H1 (cell line): ENCODE measurements around the gene SLC38A1. TPM values are rescaled to one million over a fixed set of nuclear protein-coding genes. Genes with fewer than 3 reads are reported as not detected.

Experiments
- CTCF ChIA-PET: fragments of 300-600 bp; sonication (Branson Sonifier 250); formaldehyde crosslinking; loops from one replicate; lab custom pipeline; 2021; ENCODE audit not compliant: partially characterized antibody; lab: Charles Lee
- POLR2A ChIA-PET: fragments of 300-600 bp; sonication (Branson Sonifier 250); formaldehyde crosslinking; loops from one replicate; lab custom pipeline; 2021; ENCODE audit warnings: inconsistent platforms; ENCODE audit not compliant: partially characterized antibody; lab: Charles Lee
- DNase-seq, 2 experiments: peaks; one replicate each; pipeline versions ENCODE4 v3.0.0 to v3.0.0-alpha.2; 2010 to 2022; ENCODE audit warnings: low spot score in 2 of 2, low read depth in 1 of 2, mixed read lengths in 1 of 2
- FAIRE-seq: peaks from 2 replicates; lab custom pipeline; 2011; peaks lifted over from hg19 to GRCh38; lab: Jason Lieb, UNC
- H2AFZ ChIP-seq: 2 replicates; pipeline ENCODE4 v1.8.1; 2012; ENCODE audit warnings: low read length, inconsistent platforms
- H2AK5ac ChIP-seq: 2 replicates; pipeline ENCODE4 v1.6.1; 2013; ENCODE audit warnings: low read depth, low read length
- H2BK120ac ChIP-seq: replicated peaks from 2 replicates; pipeline ENCODE3; 2013; ENCODE audit warnings: low read depth, low read length, inconsistent platforms
- H2BK12ac ChIP-seq: 2 replicates; pipeline ENCODE4 v1.6.1; 2013; ENCODE audit warnings: low read depth, low read length
- H2BK15ac ChIP-seq: 2 replicates; pipeline ENCODE4 v1.6.1; 2013; ENCODE audit warnings: low read length
- H2BK20ac ChIP-seq: 2 replicates; pipeline ENCODE4 v1.6.1; 2013; ENCODE audit warnings: low read length
- H2BK5ac ChIP-seq: 2 replicates; pipeline ENCODE4 v1.6.1; 2013; ENCODE audit warnings: low read depth, low read length
- H3K14ac ChIP-seq: 2 replicates; pipeline ENCODE4 v1.6.1; 2013; ENCODE audit warnings: inconsistent platforms; ENCODE audit not compliant: insufficient read length
- H3K18ac ChIP-seq: 2 replicates; pipeline ENCODE4 v1.6.1; 2013; ENCODE audit warnings: low read length; ENCODE audit errors: extremely low read depth
- H3K23ac ChIP-seq: 2 replicates; pipeline ENCODE4 v1.6.1; 2013; ENCODE audit warnings: inconsistent platforms; ENCODE audit not compliant: insufficient read length
- H3K23me2 ChIP-seq: 2 replicates; pipeline ENCODE4 v1.6.1; 2013; ENCODE audit warnings: low read depth, low read length
- H3K27ac ChIP-seq: 2 replicates; pipeline ENCODE4 v1.6.1; 2011; ENCODE audit warnings: low read depth, low read length, inconsistent platforms
- H3K27me3 ChIP-seq, 4 experiments: replicated peaks in 1 of 4; 1 replicate in 1 of 4; 2 replicates in 3 of 4; pipeline versions ENCODE4 v1.6.1 to v1.8.1; 2011 to 2013; ENCODE audit warnings: low read length in 3 of 4, mild to moderate bottlenecking in 3 of 4, inconsistent platforms in 2 of 4, mixed read lengths in 2 of 4, moderate library complexity in 1 of 4; ENCODE audit not compliant: control insufficient read depth in 3 of 4, insufficient read depth in 3 of 4; ENCODE audit errors: extremely low read depth in 1 of 4
- H3K36me3 ChIP-seq, 4 experiments: 2 replicates each; pipeline versions ENCODE4 v1.6.1 to v1.8.1; 2011 to 2013; ENCODE audit warnings: mild to moderate bottlenecking in 4 of 4, low read length in 3 of 4, moderate library complexity in 2 of 4, control low read depth in 1 of 4, inconsistent platforms in 1 of 4; ENCODE audit not compliant: insufficient read depth in 4 of 4, control insufficient read depth in 2 of 4
- H3K4ac ChIP-seq: replicated peaks from 2 replicates; pipeline ENCODE3; 2013; ENCODE audit warnings: low read length, low read depth, mixed read lengths, inconsistent platforms; ENCODE audit not compliant: insufficient read length
- H3K4me1 ChIP-seq, 4 experiments: replicated peaks in 1 of 4; 1 replicate in 1 of 4; 2 replicates in 3 of 4; pipeline versions ENCODE4 v1.6.1 to v1.8.1; 2011 to 2013; ENCODE audit warnings: low read length in 3 of 4, inconsistent platforms in 2 of 4, mixed read lengths in 1 of 4; ENCODE audit not compliant: insufficient read depth in 4 of 4, control insufficient read depth in 3 of 4
- H3K4me2 ChIP-seq, 2 experiments: 2 replicates each; pipeline versions ENCODE4 v1.6.1 to v1.8.1; 2011 to 2013; ENCODE audit warnings: low read depth in 2 of 2, low read length in 2 of 2, control low read depth in 1 of 2, inconsistent platforms in 1 of 2, mild to moderate bottlenecking in 1 of 2; ENCODE audit not compliant: insufficient read depth in 1 of 2
- H3K4me3 ChIP-seq, 4 experiments: fragments of 200-600, 300-600 bp in 1 of 4; sonication (generic), shearing (Covaris generic), sonication (Bioruptor Twin) in 1 of 4; 2 replicates each; pipeline versions ENCODE4 v1.5.1 to v1.8.1; 2011 to 2016; ENCODE audit warnings: low read length in 4 of 4, low read depth in 3 of 4, control low read depth in 2 of 4, inconsistent platforms in 2 of 4, mild to moderate bottlenecking in 2 of 4, mixed read lengths in 1 of 4, moderate library complexity in 1 of 4; ENCODE audit not compliant: insufficient read depth in 2 of 4; ENCODE audit errors: extremely low read depth in 1 of 4
- H3K56ac ChIP-seq: replicated peaks from 2 replicates; pipeline ENCODE3; 2013; ENCODE audit warnings: low read depth, mild to moderate bottlenecking, mixed read lengths, low read length, inconsistent platforms; ENCODE audit not compliant: insufficient read length
- H3K79me1 ChIP-seq: 2 replicates; pipeline ENCODE4 v1.6.1; 2013; ENCODE audit warnings: low read depth, low read length, control low read depth
- H3K79me2 ChIP-seq, 2 experiments: 2 replicates each; pipeline versions ENCODE4 v1.6.1 to v1.8.1; 2012 to 2013; ENCODE audit warnings: low read length in 2 of 2, mild to moderate bottlenecking in 2 of 2, inconsistent platforms in 1 of 2; ENCODE audit not compliant: insufficient read depth in 2 of 2, control insufficient read depth in 1 of 2
- H3K9ac ChIP-seq, 4 experiments: replicated peaks in 1 of 4; 1 replicate in 1 of 4; 2 replicates in 3 of 4; pipeline versions ENCODE4 v1.6.1 to v1.8.1; 2011 to 2013; ENCODE audit warnings: low read depth in 3 of 4, low read length in 3 of 4, control low read depth in 2 of 4, mild to moderate bottlenecking in 2 of 4, moderate library complexity in 2 of 4, inconsistent platforms in 1 of 4; ENCODE audit errors: extremely low read depth in 1 of 4
- H3K9me3 ChIP-seq, 2 experiments: 2 replicates each; pipeline versions ENCODE4 v1.6.1 to v1.8.1; 2012 to 2013; ENCODE audit warnings: mild to moderate bottlenecking in 2 of 2, moderate library complexity in 2 of 2, control low read depth in 1 of 2, inconsistent platforms in 1 of 2, low read depth in 1 of 2, low read length in 1 of 2, mixed read lengths in 1 of 2; ENCODE audit not compliant: insufficient read depth in 2 of 2
- H4K20me1 ChIP-seq, 2 experiments: replicated peaks in 1 of 2; 2 replicates each; pipeline versions ENCODE3 to v1.8.1; 2011 to 2013; ENCODE audit warnings: inconsistent platforms in 2 of 2, low read length in 2 of 2, mild to moderate bottlenecking in 1 of 2; ENCODE audit not compliant: insufficient read depth in 2 of 2, control insufficient read depth in 1 of 2
- H4K5ac ChIP-seq: 2 replicates; pipeline ENCODE4 v1.6.1; 2013; ENCODE audit warnings: low read length, low read depth, mixed read lengths, inconsistent platforms; ENCODE audit not compliant: insufficient read length
- H4K8ac ChIP-seq: 2 replicates; pipeline ENCODE4 v1.8.0; 2013; ENCODE audit warnings: mild to moderate bottlenecking, moderate library complexity, low read length, inconsistent platforms; ENCODE audit not compliant: insufficient read depth; ENCODE audit errors: extremely low read depth
- H4K91ac ChIP-seq: replicated peaks from 2 replicates; pipeline ENCODE3; 2013; ENCODE audit warnings: low read length, mixed read lengths, inconsistent platforms; ENCODE audit not compliant: insufficient read length
- EGR1 ChIP-seq: IDR thresholded peaks from 2 replicates; pipeline ENCODE4 v1.6.1; 2011; ENCODE audit warnings: low read depth, low read length, borderline replicate concordance
- EZH2 ChIP-seq: fragments of 200-600 bp; sonication (generic); IDR thresholded peaks from 2 replicates; pipeline ENCODE4 v1.7.1; 2012; ENCODE audit warnings: low read depth, mild to moderate bottlenecking, moderate library complexity, low read length, inconsistent platforms; ENCODE audit not compliant: severe bottlenecking
- JUN ChIP-seq: IDR thresholded peaks from 2 replicates; pipeline ENCODE4 v1.6.1; 2011; ENCODE audit warnings: low read depth, mild to moderate bottlenecking, improper control_type of control experiment, low read length
- POU5F1 ChIP-seq: IDR thresholded peaks from 2 replicates; pipeline ENCODE4 v1.6.1; 2011; ENCODE audit warnings: low read depth, mild to moderate bottlenecking, low read length, moderate library complexity
- RXRA ChIP-seq: IDR thresholded peaks from 2 replicates; pipeline ENCODE4 v1.6.1; 2011; ENCODE audit warnings: low read depth, mild to moderate bottlenecking, low read length, moderate library complexity; ENCODE audit not compliant: insufficient read depth
- SAP30 ChIP-seq: fragments of 300-600 bp; sonication (generic); IDR thresholded peaks from 2 replicates; pipeline ENCODE4 v1.7.1; 2012; ENCODE audit warnings: low read length, moderate library complexity, mild to moderate bottlenecking, inconsistent platforms; ENCODE audit not compliant: insufficient read depth, insufficient replicate concordance
- SP1 ChIP-seq: IDR thresholded peaks from 2 replicates; pipeline ENCODE4 v1.6.1; 2011; ENCODE audit warnings: low read depth, low read length
- SRF ChIP-seq: IDR thresholded peaks from 2 replicates; pipeline ENCODE4 v1.6.1; 2011; ENCODE audit warnings: mild to moderate bottlenecking, low read depth, low read length, moderate library complexity
- TEAD4 ChIP-seq: IDR thresholded peaks from 2 replicates; pipeline ENCODE4 v1.6.1; 2012; ENCODE audit warnings: low read depth, low read length, inconsistent platforms, mixed read lengths
- ZNF274 ChIP-seq: IDR thresholded peaks from 2 replicates; pipeline ENCODE4 v1.7.0; 2012; ENCODE audit warnings: low read length, borderline replicate concordance; ENCODE audit errors: extremely low read depth
- WGBS, 2 experiments: shearing (Covaris generic) in 1 of 2; methylation state at CpG; one replicate each; pipeline versions ENCODE4 v1.1.6 to v1.1.7; 2013 to 2015; ENCODE audit warnings: low lambda C conversion rate in 2 of 2, mixed read lengths in 2 of 2, inconsistent platforms in 1 of 2, low coverage in 1 of 2, missing lambda C conversion rate in 1 of 2; ENCODE audit not compliant: insufficient replicate concordance in 2 of 2, insufficient coverage in 1 of 2, insufficient read length in 1 of 2; ENCODE audit errors: extremely low coverage in 1 of 2, missing lambda C conversion rate in 1 of 2; 5-methylcytosine and 5-hydroxymethylcytosine counted together
- polyA plus RNA-seq, 7 experiments: library from polyadenylated mRNA; depleted of rRNA in 3 of 7; stranded (reverse) in 5 of 7; unstranded in 2 of 7; fragments of >200 nt in 5 of 7; fragments of 200-250 nt in 2 of 7; gene quantifications; 1 replicate in 5 of 7; 2 replicates in 1 of 7; 4 replicates in 1 of 7; pipeline versions ENCODE4 v1.2.1 to v1.2.3, GENCODE V29; 2011 to 2013; ENCODE audit warnings: missing spikeins in 2 of 7, mixed read lengths in 2 of 7
- total RNA-seq: library from RNA; stranded (reverse); fragmentation: NEBNext Ultra II Directional; extraction: Animal tissue kit (Norgen Biotek cat#: 25700); gene quantifications from 2 replicates; pipeline ENCODE4 v1.2.1, GENCODE V29; 2021
- TF ChIP-seq, protein P1 (sequence below): IDR thresholded peaks from 2 replicates; pipeline ENCODE4 v1.6.1; 2012; ENCODE audit warnings: low read length, inconsistent platforms
- TF ChIP-seq, protein P2 (sequence below): IDR thresholded peaks from 2 replicates; pipeline ENCODE4 v1.6.1; 2011; ENCODE audit warnings: low read length, improper control_type of control experiment

The SLC38A1 gene
- total and polyA plus RNA-seq, 2 of the 8 experiments (the other 6 are each of a cell fraction or from before 2014, with no cell fraction given), result 83.4 to 242 TPM

DNA sequence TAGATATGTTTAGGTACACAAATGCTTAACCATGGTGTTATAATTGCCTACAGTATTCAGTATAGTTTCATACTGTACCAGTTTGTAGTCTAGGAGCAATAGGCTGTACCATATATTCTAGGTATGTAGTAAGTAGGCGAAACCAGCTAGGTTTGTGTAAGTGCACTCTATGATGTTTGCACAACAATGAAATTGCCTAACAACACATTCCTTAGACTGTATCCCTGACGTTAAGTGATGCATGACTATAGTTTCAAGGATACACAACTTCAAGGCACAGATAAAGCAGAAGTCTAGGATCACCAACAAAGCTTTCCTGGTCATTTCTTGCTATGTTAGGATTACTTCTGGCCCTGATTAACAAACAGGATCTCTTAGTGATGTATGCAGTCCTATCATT, 135.1 kb downstream of the SLC38A1 start:
- Histone ChIP-seq H3K4ac (no peak overlapping the region), H3K23ac (no peak overlapping the region), H3K9me3 (no peaks in the 10 kb centered on the region), H2BK20ac (no peak overlapping the region), H3K23me2 (no peaks in the 10 kb centered on the region), H4K8ac (no peak overlapping the region), H2BK120ac (no peak overlapping the region), H3K79me1 (no peaks in the 10 kb centered on the region), H3K27me3 (no peaks in the 10 kb centered on the region), H2AFZ (no peak overlapping the region), H3K4me1 (no peaks in the 10 kb centered on the region), H3K56ac (no peak overlapping the region), H3K14ac (no peak overlapping the region), H3K4me3 (no peak overlapping the region), H3K9ac (no peak overlapping the region), H2BK12ac (no peak overlapping the region), H4K20me1 (no peaks in the 10 kb centered on the region), H3K36me3 (no peaks in the 10 kb centered on the region), H3K18ac (no peak overlapping the region), H2BK5ac (no peak overlapping the region), H4K5ac (no peak overlapping the region), H4K91ac (no peak overlapping the region), H3K79me2 (no peaks in the 10 kb centered on the region), H3K4me2 (no peak overlapping the region), H2BK15ac (no peak overlapping the region), H2AK5ac (no peak overlapping the region), H3K27ac (no peak overlapping the region)
- CTCF ChIA-PET, result interaction anchor here (0.6 to 0.9 kb wide), 4 partner anchors 9 to 210 kb away, joined by 3 to 4 read pairs (median 3); no protein-coding TSS in a partner anchor
- WGBS, 2 experiments, result 63% methylated on average over 2 of the region's 2 CpGs; no CpG with 5 or more reads in 1 of the 2 experiments
- DNase-seq (no peak), FAIRE-seq (no peak)
- POLR2A ChIA-PET, result interaction anchor here (0.7 kb wide), 1 partner anchor 259 kb away, joined by 3 read pairs; no protein-coding TSS in a partner anchor
- TF ChIP-seq SRF (no peak), ZNF274 (no peak), RXRA (no peak), POU5F1 (no peak), SAP30 (no peak), EGR1 (no peak), TEAD4 (no peak), SP1 (no peak), EZH2 (no peak), JUN (no peak)
- TF ChIP-seq, protein P1, sequence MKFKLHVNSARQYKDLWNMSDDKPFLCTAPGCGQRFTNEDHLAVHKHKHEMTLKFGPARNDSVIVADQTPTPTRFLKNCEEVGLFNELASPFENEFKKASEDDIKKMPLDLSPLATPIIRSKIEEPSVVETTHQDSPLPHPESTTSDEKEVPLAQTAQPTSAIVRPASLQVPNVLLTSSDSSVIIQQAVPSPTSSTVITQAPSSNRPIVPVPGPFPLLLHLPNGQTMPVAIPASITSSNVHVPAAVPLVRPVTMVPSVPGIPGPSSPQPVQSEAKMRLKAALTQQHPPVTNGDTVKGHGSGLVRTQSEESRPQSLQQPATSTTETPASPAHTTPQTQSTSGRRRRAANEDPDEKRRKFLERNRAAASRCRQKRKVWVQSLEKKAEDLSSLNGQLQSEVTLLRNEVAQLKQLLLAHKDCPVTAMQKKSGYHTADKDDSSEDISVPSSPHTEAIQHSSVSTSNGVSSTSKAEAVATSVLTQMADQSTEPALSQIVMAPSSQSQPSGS, result no peak
- TF ChIP-seq, protein P2, sequence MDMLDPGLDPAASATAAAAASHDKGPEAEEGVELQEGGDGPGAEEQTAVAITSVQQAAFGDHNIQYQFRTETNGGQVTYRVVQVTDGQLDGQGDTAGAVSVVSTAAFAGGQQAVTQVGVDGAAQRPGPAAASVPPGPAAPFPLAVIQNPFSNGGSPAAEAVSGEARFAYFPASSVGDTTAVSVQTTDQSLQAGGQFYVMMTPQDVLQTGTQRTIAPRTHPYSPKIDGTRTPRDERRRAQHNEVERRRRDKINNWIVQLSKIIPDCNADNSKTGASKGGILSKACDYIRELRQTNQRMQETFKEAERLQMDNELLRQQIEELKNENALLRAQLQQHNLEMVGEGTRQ, result no peak
